GM21619 (cell line): ENCODE results near the gene MNT.

ENCODE experiments used
- ATAC-seq: cut with Tn5 transposase; IDR thresholded peaks from one replicate; pipeline ENCODE4 v1.9.1; 2021; ENCODE audit not compliant: unreplicated experiment

The MNT gene

DNA sequence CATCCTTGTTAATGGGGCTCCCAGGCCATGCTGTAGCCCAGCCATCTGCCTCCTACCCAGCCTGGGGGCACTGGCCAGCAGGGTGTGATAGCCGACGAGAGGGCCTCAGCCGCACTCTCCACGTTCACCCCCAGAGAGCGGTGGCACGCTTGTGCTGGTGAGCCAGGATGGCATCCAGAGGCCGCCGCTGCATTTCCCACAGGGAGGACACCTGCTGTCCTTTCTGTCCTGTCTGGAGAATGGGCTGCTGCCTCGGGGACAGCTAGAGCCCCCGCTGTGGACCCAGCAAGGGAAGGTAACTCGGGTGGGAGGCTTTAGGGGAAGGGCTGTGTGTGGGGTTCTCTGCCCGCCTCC lies 36.1 kb downstream of the MNT start:
- no peak for ATAC-seq

DNA sequence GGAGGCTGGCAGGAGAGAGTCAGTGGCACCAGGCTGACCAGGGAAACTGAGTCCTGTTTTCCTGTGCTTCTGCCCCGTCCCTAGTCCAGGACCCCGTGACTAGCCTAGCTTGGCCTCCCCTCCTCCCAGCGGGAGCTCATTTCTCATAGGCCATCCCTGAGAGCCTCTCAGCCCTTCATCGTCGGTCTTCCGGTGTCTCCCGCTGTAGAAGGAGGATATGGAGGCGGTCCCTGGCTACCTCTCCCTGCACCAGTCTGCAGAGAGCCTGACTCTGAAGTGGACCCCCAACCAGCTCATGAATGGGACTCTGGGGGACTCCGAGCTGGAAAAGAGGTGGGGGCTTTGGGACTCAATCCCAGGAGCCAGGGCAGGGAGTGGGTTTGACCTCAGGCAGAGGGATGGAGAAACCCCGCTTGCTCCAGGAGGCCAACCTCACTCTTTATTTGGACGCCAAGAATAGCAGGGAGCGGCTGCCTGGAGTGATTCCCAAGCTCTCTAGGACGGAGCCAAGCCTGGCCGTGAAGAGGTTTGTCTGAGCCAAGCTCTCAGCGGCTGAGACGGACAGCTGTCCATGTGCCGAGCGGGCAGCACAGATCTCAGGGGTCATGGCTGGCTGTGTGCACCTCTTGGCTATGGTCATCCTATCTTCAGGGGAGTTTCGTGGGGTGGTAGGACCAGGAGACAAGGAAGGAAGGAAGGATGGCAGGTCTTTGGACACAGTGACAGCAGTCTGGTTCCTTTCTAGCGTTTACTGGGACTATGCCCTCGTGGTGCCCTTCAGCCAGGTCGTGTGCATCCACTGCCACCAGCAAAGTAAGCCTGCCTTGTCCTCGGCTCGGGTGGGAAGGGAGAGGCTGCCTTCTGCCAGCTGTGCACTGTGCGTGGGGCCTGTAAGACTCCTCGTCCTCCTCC lies 36.8 kb downstream of the MNT start:
- no peak for ATAC-seq

DNA sequence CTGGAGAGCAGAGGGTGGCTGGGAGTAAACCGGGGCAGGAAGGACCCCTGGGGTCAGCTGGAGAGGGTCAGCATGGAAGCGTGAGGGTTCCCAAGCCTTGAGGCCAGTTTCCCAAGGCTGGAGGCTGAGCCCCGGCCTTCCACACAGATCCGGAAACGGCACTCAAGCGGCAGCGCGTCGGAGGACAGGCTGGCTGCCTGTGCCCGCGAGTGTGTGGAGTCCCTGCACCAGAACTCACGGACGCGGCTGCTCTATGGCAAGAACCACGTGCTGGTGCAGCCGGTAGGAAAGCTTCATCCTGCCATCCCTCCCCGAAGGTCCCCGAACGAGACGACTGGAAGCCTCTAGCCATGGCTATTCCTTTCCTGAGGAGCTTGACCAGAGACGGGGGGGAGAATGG lies 37.5 kb downstream of the MNT start:
- no peak for ATAC-seq

DNA sequence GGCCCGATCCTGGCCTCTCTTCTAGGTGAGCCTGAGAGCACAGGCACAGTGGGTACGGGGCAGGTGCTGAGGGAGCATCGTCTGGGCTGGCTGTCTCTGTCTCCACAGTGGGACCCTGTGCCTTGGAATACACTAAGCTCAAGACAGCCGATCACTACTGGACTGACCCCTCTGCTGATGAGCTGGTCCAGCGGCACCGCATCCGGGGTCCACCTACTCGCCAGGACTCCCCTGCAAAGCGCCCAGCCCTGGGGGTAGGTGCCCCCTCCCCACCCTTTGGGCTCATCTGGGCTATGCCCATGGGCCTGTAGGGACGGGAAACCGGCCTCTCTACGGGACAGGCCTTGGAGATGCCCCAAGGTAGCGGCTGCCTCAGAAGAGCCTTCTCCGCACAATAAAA lies 38.0 kb downstream of the MNT start:
- ATAC-seq = no peak

DNA sequence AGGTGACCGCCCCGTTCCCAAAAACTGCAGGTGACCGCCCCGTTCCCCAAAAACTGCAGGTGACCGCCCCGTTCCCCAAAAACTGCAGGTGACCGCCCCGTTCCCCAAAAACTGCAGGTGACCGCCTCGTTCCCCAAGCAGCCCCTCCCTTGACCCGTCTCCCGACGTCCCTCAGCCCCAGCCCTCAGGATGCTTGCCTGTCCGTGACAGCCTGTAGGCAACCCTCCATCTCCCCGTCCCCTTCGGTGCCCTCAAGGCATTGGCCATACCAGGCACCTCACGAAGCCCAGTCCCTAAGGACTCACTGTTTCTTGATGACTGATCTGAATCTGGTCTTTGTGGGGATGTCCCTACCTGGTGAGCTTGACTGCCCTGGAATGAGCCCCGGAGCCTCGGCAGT lies 38.4 kb downstream of the MNT start:
- ATAC-seq = no peak

DNA sequence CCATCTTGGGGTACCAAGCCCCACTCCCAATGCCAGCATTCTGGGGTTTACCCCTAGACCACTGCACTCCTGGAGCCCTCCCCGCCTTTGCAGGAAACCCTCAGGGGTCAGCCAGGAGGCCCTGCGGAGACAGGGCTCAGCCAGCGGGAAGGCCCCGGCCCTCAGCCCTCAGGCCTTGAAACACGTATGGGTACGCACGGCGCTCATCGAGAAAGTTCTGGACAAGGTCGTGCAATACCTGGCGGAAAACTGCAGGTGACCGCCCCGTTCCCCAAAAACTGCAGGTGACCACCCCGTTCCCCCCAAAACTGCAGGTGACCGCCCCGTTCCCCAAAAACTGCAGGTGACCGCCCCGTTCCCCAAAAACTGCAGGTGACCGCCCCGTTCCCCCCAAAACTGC lies 38.8 kb downstream of the MNT start:
- no peak for ATAC-seq

DNA sequence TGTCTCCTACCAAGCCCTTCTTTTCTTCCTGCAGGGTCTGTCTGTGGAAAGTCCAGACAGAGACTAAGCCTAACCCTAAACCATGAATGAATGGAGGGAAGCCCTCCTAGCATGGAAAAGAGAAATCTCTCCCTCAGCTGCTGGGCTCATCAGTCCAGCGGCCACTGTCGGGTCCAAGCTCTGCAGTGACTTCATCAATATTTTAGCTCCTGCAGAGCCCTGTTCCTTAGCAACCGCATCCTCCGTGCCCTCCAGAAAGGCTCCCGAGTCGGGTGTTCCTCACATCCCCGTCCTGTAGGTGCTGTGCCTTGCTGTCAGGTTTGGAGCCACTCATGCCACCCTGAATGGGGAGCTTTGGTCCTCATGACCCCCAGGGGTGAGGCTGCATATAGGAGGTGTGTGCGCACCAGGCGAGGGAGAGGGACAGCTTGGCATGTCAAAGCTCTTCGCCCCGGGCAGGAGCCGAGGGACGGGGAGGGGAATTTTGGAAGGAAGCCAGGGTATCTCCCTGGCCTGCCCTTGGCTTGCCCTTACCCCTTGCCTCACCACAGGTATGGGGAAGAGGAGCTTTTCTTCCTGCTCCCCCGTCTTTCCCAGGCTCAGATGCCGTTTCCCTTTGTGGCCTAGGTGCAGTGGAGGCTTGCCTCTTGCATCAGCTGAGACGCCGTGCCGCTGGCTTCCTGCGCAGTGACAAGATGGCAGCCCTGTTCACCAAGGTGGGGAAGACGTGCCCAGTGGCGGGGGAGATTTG lies 39.7 kb downstream of the MNT start:
- ATAC-seq = no peak

DNA sequence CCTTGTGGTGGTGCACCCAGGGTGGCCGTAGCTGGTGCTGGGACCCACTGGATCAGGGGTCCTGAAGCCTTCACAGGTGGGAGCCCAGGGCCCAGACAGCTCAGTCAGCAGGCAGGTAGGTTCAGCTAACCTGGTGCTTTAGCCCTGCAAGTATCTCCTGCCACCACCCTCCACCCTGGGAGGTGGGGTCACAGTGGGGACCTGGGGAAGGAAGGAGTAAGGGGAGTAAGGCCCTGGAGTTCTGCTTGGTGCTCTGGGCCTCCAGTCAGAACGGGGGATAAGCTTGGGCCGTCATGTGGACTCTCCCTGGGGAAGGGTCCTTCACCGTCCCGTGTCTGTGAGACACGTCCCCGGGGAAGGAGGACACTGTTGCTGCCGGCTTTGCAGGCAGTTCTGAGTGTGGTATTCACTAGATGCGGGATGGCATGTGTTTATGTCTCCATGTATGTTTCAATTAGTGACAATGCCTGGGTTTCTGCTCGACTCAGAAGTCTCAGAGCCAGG lies 42.9 kb downstream of the MNT start:
- no peak for ATAC-seq

DNA sequence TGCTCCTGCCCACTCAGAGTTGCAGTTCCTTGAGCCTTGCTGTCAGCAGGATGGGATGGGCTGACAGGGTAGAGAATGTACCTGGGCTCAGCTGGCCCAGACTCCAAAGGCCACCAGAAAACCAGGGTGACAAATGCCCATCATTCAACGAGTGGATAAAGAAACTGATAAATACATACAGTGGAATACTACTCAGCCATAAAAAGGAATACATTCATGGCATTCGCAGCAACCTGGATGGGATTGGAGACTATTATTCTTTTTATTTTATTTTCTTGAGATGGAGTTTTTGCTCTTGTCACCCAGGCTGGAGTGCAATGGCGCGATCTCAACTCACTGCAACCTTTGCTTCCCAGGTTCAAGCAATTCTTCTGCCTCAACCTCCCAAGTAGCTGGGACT lies 43.6 kb downstream of the MNT start:
- ATAC-seq = no peak

DNA sequence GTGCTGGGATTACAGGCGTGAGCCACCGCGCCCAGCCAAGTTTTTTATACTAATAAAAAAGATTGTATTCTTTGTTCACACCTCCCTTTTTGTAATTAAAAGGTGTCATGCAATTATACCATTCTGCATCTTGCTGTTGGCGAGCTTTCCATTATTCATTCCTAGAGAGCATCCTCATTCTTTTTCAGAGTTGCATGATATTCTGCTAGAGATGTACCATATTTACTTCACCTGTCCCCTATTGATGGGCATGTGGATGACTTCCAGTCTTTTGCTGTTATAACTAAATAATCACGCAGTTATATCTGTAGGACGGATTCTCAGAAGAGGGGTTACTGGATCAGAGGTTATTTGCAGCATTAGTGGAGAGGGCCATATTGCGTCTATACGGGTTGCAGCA lies 46.5 kb downstream of the MNT start:
- no peak for ATAC-seq

DNA sequence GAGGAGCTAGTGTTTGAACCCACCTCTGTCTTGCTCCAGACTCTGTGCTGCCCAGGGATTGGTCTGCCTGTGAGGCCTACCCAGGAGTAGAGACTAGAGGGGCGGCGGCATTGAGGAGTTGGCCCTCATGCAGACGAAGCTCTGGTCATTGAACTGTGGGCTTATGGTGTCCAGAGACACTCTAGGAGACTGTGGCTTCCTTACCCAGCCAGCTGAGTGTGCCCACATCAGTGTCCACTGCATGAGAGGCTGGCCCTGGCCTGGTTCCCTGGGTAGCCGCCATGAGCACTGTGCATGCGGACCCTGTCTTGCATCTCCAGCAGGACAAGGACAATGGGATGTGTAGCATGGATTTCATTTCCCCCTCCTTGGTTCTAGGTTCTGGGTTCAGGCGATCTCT lies 49.6 kb downstream of the MNT start:
- no peak for ATAC-seq

DNA sequence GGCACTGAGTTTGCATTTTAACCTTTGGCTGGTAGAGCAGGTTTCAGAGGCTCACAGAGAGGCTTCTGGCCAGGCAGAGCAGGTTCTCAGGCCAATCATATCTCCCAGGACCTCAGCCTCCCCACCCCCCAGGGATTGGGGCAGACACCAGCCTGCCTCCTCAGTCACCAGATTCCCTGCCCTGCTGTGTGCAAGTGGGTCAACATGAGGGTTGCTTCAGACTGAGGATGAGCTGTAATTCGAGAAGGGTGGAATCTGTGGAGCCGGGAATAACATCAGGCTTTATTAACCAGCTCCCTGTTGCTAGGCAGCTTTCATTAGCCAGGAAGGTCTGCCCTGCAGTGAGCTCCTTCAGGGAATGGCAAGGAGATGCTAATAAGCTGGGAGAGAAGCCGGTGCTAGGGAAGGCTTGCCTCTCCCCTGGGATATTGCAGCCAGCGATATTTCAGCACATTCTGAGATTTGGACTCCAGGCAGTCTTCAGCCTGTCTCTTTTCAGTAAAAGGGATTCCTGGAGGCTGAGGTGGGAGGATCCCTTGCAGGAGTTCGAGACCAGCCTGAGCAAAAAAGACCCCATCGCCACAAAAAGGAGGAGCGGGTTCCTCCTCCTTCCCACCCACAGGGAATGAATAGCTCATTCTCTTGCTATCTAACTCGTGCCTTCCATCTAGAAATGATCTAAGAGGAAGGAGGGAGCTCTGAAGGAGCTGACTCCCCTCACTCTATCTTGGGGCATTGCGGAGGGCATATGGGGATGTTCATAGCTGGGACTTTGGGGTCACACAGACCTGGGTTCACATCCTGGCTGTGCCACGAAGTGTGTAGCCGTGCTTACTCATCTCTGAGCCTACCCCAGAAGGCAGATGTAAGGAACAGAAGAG lies 52.8 kb downstream of the MNT start:
- ATAC-seq = no peak

DNA sequence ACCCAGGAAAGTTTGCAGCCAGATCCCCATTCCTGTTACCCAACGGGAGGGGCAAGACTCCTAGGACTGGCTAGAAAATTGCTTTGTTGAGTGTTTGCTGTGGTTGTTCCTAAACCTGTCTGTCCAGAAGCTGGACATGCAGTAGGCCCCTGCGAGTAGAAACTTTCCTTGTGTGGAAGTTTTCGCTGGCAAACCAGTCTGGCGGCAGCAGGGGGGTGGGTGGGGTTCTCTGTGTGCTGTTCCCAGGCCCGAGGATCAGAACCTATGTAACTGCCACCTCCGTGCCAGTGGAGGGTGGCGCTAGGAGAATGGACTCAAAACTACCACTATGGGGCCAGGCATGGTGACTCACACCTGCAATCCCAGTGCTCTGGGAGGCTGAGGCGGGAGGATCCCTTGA lies 54.4 kb downstream of the MNT start:
- no peak for ATAC-seq

DNA sequence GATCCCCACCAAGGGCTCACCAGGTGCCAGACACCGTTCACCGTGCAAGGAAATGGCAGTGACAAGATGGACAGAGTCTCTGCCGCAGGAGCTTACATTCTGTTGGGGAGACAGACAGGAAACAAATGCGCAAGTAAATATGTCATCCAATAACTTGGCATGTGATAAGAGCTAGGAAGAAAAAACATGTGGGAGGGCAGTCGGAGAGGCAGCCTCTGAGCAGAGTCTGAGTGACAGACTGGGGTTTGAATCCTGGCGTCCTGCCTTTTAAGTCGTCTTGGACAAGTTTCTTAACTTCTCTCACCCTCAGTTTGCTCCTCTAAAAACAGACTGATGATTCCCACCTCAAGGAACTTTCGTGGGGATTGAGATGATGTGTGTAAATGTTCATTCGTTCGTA lies 56.3 kb downstream of the MNT start:
- no peak for ATAC-seq

DNA sequence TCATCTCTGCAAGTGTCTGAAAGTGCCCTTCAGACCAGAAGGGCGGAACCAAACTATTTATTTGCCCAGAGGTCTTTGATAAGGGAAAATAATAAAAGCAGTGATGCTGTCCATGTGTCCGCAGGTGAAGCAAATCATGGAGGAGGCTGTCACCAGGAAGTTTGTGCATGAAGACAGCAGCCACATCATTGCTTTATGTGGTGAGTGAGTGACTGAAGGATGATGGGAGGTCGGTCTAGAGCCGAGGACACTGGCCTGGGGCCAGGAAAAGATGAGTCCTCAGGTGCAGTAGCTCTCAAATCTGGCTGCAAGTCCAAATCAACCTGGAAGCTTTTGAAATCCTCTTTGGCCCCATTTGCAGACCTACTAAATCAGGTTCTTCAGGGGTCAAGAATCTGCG lies 57.4 kb downstream of the MNT start:
- ATAC-seq = no peak

DNA sequence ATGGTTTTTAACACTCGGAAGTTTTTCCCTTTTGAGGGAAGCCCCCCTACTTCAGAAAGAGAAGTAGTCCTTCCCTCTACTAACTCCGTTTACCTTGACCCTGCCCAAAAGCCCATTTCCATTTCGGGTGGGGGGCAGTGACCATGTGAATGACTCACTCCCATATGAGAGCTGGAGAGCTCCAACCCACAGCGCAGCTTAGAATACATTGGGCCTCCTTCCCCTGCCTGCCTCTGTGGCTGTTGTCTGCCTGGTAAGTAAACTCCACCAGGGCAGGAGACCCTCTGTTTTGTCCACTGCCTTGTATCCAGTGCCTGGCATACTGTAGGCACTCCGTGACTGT lies 62.6 kb downstream of the MNT start:
- ATAC-seq = no peak

DNA sequence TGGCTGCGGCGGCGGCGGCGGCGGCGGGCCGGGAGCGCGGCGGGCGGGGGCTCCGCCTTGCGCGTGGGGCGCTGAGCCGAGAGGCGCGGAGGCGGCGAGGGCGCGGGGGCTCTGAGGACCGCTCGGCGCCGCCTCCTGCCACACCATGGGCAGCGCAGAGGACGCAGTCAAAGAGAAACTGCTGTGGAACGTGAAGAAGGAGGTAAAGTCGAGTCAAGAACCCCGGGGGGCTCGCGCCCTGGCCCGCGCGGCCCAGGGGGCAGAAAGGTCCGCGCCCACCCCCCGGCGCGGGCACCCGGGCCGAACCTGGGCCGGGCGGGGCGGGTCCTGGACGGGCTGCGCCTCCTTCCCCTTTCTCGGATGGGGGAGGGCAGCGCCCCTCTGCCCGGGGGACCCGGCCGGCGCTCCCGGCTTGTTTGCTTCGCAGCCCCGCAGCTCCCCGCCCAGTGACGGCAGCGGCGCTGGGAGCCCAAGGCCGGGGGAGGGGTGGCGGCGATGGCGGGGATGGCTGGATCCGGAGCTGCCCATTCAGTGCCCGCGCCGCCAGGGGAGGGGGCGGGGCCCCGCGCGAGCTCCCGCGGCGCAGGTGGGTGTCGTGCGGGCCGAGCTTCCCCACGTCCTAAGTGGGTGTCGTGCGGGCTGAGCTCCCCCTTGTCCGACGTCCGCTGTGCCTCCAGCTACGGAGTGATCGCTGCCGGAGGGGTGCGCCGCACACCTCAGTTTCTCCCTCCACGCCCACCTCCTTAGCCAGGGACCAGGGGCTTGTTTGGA lies 63.1 kb downstream of the MNT start:
- peak; percentile 23 for ATAC-seq

DNA sequence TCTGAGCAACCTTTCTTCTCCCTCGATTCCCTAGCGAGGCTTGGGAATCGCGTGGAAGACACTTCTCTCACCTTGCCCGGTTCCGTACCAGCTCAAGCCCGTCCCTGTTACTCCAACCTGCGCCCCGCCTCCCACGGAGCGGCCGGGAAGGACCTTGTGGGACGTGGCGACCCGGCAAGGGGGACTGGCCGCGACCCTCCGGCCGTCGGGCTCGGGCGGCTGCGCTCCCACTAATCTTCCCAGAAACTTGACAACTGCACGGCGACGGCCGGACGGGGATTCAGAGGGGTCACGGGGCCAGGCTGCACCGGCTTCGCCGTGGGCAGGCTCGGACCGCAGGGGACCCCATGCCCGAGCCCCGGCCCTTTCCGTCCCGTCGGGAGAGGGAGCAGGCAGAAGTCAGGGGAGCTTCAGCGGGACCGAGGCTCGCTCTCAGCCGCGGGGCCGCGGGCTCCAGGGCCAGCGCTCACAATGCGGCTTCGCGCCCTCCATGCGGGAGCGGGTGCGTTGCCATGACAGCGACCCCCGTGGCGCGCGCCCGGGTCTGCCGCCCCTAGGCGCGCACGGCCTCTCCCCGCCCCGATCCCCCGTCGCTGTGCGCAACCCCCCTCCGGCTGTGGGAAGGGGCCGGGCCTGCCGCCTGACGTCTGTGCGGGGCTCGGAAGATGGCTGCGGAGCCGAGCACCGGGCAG lies 63.9 kb downstream of the MNT start, which contains the start of gene SGSM2:
Gene SGSM2 (plus strand): TSS at position 650 of the 692 bp plus-strand sequence. CDS start 188 bp downstream, outside the sequence.
- ATAC-seq = peak; percentile 32

DNA sequence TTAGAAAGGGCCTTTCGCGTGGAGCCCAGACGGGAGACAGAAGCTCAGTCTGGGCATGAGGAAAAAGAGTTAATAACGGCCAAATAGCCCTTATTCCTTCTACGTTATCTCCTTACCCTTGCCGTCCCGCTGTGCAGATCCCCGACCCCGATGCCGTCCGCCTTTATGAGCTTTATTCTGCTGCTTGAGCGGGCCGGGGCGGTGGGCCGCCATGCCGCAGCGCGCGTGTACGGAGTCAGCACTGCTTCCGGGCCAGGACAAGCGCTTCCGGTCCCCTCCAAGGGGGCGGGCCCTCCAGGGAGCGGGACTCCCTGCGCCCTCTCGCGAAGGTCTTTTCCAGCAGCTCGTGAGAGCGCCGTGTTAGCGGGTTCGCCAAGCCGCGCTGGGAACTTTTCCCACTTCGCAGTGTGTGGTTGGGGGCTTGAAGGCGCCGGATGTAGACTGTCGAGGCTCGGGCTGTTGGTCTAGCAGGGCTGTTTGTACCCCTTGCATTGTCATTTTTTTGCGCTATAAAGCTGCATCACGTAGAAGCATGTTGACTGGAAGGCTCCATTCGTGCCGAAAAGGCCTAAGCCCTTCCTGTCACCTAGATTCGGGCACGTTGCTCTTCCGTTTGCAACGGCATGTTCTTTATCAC lies 64.5 kb downstream of the MNT start, which contains the start of gene TSR1:
Gene TSR1 (minus strand): TSS at position 243 of the 637 bp plus-strand sequence. CDS start 30 bp downstream, at position 213.
- ATAC-seq = peak; percentile 74
